Fibroblast of lung (primary cell): ENCODE results near the gene VTI1B.

Source experiments
- CTCF ChIP-seq, 2 donors: IDR thresholded peaks in 1 of 2; conservative IDR thresholded peaks in 1 of 2; 1 replicate in 1 of 2; 2 replicates in 1 of 2; pipeline ENCODE4 v1.5.1; 2011 to 2012; ENCODE audit warnings: low read length in 2 of 2, control low read depth in 1 of 2, inconsistent platforms in 1 of 2, low read depth in 1 of 2, mild to moderate bottlenecking in 1 of 2
- EZH2 ChIP-seq: IDR thresholded peaks from 2 replicates; pipeline ENCODE4 v1.5.1; 2012; ENCODE audit warnings: low read length, control low read depth, mild to moderate bottlenecking; ENCODE audit errors: missing control alignments

- TF ChIP-seq CTCF (conservative IDR thresholded peaks at IDR 0.05 in 1 of 2, IDR thresholded peaks at IDR 0.05 in 1 of 2; ENCODE audit: low read depth in 1 of 2, low read length in 2 of 2) (no peak), EZH2 (no peak)
Observed at GRCh38 chr14:67641480-67641879, 33.0 kb downstream of the VTI1B start.
